A673 (cell line): ENCODE data around the gene ZNF669. TPM values are rescaled to one million over a fixed set of nuclear protein-coding genes. Genes with fewer than 3 reads are reported as not detected.

Source experiments
- BruUV-seq: library from RNA; stranded (reverse); fragments of 400-500 nt; replicated peaks from 2 replicates; lab custom pipeline; 2021; lab: Mats Ljungman, UMichigan
- CTCF ChIA-PET: fragments of 300-600 bp; sonication (Branson Sonifier 250); formaldehyde crosslinking; loops from one replicate; lab custom pipeline; 2022; ENCODE audit warnings: antibody characterized with exemption; lab: Charles Lee
- POLR2A ChIA-PET: fragments of 300-600 bp; sonication (Branson Sonifier 250); formaldehyde crosslinking; loops from one replicate; lab custom pipeline; 2022; ENCODE audit warnings: antibody characterized with exemption; ENCODE audit not compliant: low non-redundant PET; lab: Charles Lee
- DNase-seq: peaks from one replicate; pipeline ENCODE4 v3.0.0-alpha.2; 2015; ENCODE audit warnings: low spot score
- H3K27ac ChIP-seq: fragments of 200-600 bp; sonication (generic); 2 replicates; pipeline ENCODE4 v1.5.1; 2016; ENCODE audit warnings: mixed run types, low read depth, mild to moderate bottlenecking, mixed read lengths, antibody characterized with exemption, low read length; ENCODE audit not compliant: poor library complexity, severe bottlenecking
- H3K27me3 ChIP-seq: fragments of 200-600 bp; sonication (generic); replicated peaks from 2 replicates; pipeline ENCODE4 v1.6.1; 2017; ENCODE audit warnings: mixed run types, low read depth, mild to moderate bottlenecking, mixed read lengths, antibody characterized with exemption, low read length; ENCODE audit not compliant: insufficient read depth, poor library complexity
- H3K36me3 ChIP-seq: fragments of 200-600 bp; sonication (generic); 2 replicates; pipeline ENCODE4 v1.6.1; 2016; ENCODE audit warnings: mixed run types, mild to moderate bottlenecking, mixed read lengths, antibody characterized with exemption, low read length; ENCODE audit not compliant: insufficient read depth, poor library complexity, severe bottlenecking
- H3K4me1 ChIP-seq: fragments of 200-600 bp; sonication (generic); 2 replicates; pipeline ENCODE4 v1.6.1; 2017; ENCODE audit warnings: mixed run types, mild to moderate bottlenecking, mixed read lengths, antibody characterized with exemption, low read length; ENCODE audit not compliant: insufficient read depth, poor library complexity, severe bottlenecking
- H3K4me3 ChIP-seq: fragments of 200-600 bp; sonication (generic); 2 replicates; pipeline ENCODE4 v1.5.1; 2016; ENCODE audit warnings: low read depth, mixed run types, mild to moderate bottlenecking, mixed read lengths, low read length; ENCODE audit not compliant: poor library complexity, severe bottlenecking
- H3K9me3 ChIP-seq: fragments of 200-600 bp; sonication (generic); 2 replicates; pipeline ENCODE4 v1.6.1; 2016; ENCODE audit warnings: mixed run types, low read depth, mild to moderate bottlenecking, mixed read lengths, antibody characterized with exemption, low read length; ENCODE audit not compliant: poor library complexity, severe bottlenecking
- CTCF ChIP-seq: fragments of 300-800, 200-600 bp; sonication (generic); conservative IDR thresholded peaks from 2 replicates; pipeline ENCODE4 v1.5.1; 2017; ENCODE audit warnings: low read depth, mild to moderate bottlenecking, antibody characterized with exemption, low read length, moderate library complexity, mixed read lengths
- EZH2 ChIP-seq: fragments of 200-600 bp; sonication (generic); IDR thresholded peaks from 2 replicates; pipeline ENCODE4 v1.6.1; 2017; ENCODE audit warnings: borderline replicate concordance, low read depth, mild to moderate bottlenecking, mixed read lengths, antibody characterized with exemption, low read length; ENCODE audit not compliant: poor library complexity, severe bottlenecking
- intact Hi-C: fragments of 100-400 bp; cut with micrococcal nuclease; formaldehyde crosslinking; loops from one replicate; pipeline ENCODE4 v1.10.0; 2022; ENCODE audit not compliant: unreplicated experiment
- total RNA-seq: library from RNA; stranded (reverse); gene quantifications from 2 replicates; pipeline ENCODE4 v1.2.3, GENCODE V29; 2021

Gene ZNF669
- total RNA-seq, 1 experiment from 2014 or later = 13.3 TPM

DNA sequence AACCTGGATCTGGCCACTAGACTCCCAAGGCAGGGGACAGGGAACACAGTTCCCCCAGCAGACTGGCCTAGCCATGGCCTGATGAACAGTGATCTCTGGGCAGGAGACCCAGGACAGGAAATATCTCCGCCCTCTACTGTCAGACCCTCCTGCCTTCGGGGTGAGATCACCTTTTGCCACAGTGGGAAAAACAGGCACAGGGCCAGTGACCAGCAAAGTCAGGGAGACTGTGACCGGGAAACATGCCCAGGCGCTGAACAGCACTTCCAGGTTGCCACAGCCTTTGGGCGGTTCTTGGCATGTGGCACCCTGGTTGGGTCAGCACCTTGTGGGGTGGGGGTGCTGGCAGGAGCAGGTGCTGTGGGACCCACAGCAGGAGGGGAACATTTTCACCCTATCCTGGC, 8.9 kb upstream of the ZNF669 start:
- BruUV-seq = no TSS peak
- no peaks in the 10 kb centered on the region for H3K36me3 ChIP-seq

GRCh38 chr1:247112479-247112781, 8.3 kb upstream of the ZNF669 start:
- intact Hi-C loops = no loop called here
- H3K9me3 ChIP-seq = no peaks in the 10 kb centered on the region
- H3K27me3 ChIP-seq = peaks cover 36% of the 10 kb centered on the region
- H3K27ac ChIP-seq = no peak overlapping the region
- DNase-seq = no peak
- H3K36me3 ChIP-seq = no peaks in the 10 kb centered on the region
- TF ChIP-seq EZH2 = no peak
- no peak for TF ChIP-seq CTCF
- ChIA-PET CTCF (no interaction called here), POLR2A (no interaction called here)
- BruUV-seq = no TSS peak
- H3K4me3 ChIP-seq = no peak overlapping the region
- H3K4me1 ChIP-seq = no peaks in the 10 kb centered on the region

More for the DNA sequence above, 8.9 kb upstream of the ZNF669 start:
- Histone ChIP-seq H3K4me3 (no peak overlapping the region), H3K4me1 (no peaks in the 10 kb centered on the region), H3K27ac (no peak overlapping the region), H3K9me3 (no peaks in the 10 kb centered on the region), H3K27me3 (peaks cover 36% of the 10 kb centered on the region)
- TF ChIP-seq EZH2 (no peak), CTCF (no peak)
- ChIA-PET POLR2A (no interaction called here), CTCF (no interaction called here)
- intact Hi-C loops = no loop called here
- no peak for DNase-seq

DNA sequence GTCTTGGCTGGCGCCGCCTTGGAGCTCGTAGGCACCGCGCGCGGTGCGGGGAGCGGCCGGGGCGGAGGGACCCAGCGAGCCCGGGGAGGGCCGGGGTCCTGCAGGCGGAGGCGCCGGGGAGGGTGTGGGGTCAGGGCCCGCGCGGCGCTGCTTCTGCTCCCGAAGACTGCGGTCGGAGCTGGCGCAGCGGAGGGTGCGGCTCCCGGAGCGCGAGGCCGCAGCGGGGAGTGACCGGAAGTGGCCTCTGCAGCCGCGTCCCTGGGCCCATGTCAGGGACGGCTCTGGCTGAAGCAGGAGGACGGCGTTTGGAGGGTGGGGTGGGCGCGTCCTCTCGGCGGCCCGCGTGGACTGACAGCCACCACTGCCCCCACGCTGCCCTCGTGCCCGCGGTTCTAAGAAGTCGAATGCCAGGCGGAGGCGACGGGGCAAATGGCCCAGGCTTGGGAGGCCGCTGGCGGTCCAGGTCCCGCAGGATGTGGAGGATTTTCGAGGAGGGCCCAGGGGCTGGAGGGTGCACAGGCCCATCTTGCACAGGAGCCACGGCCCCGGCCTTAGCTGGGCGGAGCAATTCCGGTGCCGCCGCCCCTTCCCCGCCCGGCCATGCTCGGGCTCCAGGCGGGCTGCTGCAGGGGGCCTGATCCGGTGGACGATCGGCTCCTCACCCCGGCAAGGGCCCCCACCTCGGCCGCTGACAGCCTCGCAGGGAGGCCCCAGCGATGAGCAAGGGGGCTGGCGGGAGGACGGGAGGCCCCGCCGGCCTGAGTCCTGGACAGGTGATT, 7.7 kb upstream of the ZNF669 start:
- intact Hi-C loops = no loop called here
- Histone ChIP-seq H3K4me3 (peak overlapping the region; percentile 55), H3K4me1 (no peaks in the 10 kb centered on the region), H3K36me3 (no peaks in the 10 kb centered on the region), H3K9me3 (no peaks in the 10 kb centered on the region), H3K27me3 (peaks cover 36% of the 10 kb centered on the region), H3K27ac (no peak overlapping the region)
- BruUV-seq = no TSS peak
- DNase-seq = no peak
- TF ChIP-seq EZH2 (no peak), CTCF (no peak)
- POLR2A ChIA-PET = no interaction called here
- CTCF ChIA-PET = no interaction called here
